COR-L47 (cell line): Measurements from ENCODE around the gene TES.
"Not testable (repeated sequence)": the region's sequence is repeated elsewhere in the genome, so short reads cannot be mapped to it uniquely, and the experiment has no call there.

Source experiments
- DNase-seq: peaks from one replicate; lab custom pipeline; 2025; lab: John Stamatoyannopoulos, UW

Gene TES

DNA sequence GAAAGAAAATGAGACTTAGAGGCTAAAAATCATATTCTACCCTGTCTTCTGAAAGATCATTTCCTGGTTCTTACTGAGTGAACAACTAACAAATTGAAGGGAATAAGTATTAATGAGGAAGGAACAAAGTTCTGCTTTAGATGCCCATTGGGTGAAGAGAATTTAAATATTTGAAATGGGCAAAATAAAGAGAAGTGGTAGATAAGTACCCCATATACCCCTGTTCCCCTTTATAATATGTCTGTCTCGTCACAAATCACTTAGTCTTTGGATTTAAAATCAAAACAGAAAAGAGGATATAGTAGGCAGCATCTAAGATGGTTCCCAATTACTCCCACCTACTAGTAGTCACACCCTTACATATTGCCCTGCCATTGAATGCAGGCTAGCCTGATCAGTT lies 13.2 kb downstream of the TES start:
- no peak for DNase-seq

DNA sequence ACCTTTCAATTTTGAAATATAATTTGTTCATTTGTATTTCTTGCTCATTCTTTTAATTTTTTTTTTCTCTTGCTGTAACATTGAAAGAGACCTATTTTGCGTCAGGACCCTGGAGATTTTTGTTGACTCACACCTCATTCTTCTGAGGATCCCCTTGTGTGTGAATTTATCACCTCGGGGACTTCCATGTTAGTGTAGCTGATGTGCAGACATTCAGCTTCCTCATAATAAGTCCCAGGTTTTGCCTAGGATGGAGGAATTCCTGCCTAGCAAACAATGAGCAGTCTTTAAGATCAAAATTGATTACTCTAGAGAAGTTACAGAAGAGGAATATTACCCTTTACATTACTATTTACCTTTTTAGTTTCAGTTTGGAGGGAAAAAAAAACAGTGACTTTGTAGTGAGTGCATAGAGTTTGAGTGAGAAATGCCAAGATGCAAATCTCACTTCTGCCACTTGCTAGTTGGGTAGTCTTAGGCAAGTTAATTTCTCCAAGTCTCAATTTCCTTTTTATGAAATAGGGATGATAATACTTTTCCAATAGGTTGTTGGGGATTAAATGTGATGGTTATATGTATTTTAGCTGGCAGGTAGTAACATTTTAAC lies 14.3 kb downstream of the TES start:
- no peak for DNase-seq

DNA sequence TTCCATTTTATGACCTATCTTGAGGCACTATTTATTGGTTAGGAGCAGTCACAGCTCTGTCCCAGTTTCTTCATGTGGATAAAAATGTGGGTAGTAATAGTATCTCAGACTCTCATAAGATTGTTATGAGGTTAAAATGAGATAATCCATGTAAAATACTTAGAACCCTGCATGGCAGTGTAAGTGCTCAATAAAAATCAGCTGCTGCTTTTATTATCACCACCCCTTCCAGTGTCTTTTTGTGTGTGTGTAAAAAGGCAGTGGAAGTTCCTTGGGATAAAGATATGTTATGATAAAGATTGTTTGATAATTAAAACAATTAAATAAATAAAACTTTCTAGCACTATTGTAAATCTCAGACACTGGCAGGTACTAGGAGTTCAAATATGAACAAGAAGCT lies 15.5 kb downstream of the TES start:
- DNase-seq, result no peak

DNA sequence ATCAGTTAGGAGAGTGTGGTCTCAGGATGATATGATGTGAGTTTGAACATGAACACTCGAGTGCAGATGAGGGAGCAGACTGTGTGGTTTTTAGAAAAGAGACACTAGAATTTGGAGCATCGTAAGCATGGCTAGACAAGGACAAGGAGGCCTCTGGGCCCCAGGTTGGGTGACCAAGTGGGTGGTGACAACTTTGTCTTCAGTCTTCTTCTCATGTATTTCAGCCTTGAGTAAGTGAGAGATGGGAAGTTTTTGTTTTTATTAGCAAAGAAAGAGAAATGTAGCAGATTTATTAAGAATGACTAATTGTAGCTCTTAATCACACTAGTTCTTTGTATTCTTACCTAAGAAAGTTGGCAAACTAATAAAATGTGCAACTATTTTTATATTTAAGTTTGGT lies 16.3 kb downstream of the TES start:
- no peak for DNase-seq

DNA sequence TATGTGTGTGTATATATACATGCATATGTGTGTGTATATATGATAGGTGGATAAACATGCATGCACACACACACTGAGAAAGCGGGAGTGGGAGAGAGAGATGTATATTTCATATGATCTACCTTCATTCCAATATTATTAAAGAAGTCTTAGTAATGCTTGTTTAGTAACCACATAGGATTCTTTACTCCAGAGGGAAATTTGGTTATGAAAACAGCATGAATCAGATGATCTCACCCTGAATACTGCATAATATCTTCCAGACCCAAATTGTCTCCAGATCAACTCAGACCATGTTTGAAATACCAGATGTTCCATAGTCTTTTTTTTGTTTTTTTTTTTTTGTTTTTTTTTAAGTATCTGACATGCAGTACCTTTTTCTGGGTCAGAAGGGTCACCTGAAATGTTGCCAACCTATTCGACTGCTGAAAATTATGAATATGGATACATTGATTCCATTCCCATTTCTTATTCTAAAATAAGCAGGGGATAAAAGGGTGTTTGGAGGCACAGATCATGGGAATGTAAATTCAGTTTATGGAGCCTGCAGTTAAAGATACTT lies 17.4 kb downstream of the TES start:
- DNase-seq, result no peak

DNA sequence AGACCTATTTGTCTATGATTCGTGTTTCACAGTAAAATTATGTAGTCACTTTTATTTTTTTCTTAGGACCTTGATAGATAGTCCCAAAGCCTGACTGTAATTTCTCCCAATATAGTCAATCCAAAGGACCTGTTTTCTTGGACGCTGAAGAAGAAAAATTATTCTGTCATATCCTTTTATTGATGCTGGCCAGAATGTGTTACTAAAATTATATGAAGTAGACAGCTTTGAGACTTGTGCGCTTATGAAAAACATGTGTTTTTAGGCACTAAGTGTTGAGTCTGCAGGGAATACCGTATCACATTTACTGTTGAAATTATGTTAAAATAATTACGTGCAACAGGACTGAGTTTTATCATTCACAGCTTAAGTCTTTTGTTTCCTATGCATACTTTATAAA lies 17.9 kb downstream of the TES start:
- DNase-seq, result no peak

DNA sequence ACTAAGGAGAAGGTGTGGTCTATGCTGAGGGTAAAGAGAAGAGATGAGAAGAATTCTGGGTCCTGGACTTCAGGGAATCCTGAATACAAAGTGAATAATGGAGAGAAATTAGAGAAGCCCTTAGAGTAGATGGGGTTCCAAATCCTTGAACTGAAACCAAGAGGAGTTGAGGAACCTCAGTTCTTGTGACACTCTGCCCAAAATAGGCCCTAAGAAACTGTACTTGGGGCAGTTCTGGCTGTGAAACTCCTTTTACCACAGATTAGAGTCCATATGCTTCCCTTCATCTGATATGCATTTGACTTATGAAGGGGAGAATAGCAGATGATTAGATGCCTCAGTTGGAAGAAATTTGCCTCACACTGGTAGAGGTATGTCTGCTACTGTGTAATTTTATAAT lies 19.0 kb downstream of the TES start:
- DNase-seq, result no peak

DNA sequence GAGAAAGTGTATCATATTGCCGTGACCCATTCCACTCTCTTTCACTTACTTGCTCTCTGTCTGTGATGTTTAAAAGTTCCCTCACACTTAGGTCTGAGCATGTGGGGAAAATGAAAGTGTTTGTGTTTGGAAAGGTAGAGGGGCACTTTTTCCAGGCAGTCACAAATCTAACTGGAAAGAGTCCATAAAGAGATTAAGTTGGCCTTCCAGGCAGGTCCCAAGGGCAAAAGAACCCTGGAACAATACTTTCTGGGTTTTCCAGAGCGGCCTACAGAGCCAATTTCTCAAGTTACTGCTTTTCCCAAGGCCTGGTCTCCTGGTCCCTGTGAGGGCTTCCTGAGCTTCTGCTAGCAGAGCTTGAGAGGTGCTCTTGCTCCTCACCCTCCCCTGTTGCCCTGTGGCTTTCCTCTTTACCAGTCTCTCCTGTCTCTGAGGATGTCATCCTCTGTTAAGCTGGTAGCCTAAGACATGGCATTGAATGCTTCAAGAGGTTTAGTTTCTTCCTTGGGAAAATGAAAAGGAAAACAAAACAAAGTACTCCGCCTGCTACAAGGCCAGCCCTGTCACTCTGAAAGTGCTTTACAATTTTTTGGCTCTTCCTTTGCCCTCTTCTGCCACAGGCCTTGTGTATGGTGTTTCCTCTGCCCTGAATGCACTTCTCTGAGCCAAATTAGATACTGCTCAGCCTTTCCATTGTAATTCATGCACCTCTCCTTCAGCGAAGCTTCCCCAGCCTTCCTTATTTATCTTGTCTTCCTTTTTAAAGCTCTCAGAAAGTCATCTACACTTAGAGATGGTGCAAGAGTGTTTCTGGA lies 20.1 kb downstream of the TES start:
- no peak for DNase-seq

DNA sequence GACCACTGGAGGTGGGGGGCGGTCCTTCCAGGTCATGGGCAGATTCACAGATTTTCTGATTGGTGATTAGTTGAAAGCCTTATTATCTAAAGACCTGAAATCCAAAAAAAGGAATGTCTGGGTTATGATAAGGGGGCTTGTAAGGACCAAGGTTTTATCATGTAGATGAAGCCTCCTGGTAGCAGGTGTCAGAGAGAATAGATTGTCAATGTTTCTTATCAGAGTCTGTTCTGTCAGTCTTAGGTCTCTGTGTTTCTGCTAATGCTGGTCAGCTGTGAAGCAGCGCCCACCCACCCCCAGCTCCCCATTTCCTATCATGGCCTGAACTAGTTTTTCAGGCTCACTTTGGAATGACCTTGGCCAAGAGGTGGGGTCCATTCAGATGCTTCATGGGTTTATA lies 21.2 kb downstream of the TES start:
- no peak for DNase-seq

DNA sequence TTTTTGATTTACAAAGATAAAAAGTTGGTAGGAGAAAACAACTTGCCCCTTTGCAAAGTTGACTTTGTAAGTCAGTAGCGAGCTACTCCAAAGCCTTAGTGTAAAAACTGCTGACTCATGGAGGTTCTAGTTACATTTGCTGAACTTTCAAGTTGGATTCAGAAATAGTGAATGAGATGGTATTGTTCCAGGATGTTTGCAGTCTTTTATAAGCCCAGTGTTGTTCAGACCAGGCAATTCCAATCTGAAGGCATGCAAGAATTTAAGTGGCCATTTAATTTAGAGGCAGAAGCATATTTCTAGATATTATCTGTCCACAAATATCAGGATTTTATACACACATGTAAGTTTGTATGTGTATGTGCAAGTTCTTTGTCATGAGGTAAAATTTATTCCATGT lies 21.6 kb downstream of the TES start:
- no peak for DNase-seq

DNA sequence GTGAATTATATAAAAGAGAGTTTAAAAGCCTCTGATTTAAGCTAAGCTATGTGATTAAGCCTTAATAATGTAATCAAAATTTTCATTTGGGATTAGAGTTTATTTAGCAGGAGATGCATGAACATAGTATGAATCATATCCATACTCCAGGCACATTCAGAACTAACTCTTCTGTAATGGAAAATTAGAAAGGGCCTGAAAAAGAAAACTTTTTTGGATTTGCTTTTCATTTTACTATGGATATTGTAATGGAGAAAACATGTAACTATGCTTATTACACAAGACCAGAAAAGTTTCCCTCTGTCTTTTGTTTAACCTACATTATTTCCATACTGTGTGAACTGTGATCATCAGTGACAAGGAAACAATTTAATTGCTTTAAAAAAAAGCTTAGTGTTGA lies 22.0 kb downstream of the TES start:
- no peak for DNase-seq

DNA sequence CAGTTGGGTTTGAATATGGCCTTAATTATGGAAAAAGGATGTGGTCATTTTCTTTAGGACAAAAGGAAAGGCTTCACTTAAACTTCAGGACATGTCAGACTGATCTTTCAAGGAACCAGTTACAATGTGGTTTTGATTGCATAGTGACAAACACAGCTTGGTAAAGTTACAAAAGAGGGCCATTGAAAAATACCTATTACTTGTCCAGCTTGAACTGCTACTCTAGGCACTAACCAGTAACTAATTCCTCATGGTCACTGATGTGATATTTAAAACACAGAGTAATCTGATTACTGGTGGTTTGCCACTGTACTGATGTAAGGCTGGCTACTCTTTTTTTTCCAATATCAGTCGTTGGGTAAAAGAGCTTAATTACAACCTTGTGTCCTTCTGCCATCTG lies 22.6 kb downstream of the TES start:
- no peak for DNase-seq

DNA sequence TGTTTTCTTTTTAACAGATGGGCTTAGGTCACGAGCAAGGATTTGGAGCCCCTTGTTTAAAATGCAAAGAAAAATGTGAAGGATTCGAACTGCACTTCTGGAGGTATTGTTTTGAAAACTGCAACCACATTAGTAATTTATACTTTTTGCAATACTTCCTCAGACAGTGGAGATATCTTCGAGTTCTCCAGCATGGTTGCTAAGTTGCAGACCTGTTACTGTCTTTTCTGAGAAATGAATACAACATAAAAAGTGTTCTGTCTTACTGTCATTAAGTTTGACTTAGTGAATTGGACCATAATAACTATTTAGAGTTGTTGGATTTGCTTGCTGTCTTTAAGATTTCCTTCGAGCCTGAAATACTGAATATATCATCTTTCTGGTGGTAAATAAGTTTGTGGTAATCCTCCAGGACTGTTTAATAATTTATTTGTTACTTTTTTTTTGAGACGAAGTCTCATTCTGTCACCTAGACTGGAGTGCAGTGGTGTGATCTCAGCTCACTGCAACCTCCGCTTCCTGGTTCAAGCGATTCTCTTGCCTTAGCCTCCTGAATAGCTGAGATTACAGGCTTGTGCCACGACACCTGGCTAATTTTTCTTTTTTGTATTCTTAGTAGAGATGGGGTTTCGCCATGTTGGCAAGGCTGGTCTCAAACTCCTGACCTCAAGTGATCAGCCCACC lies 24.3 kb downstream of the TES start:
- no peak for DNase-seq

DNA sequence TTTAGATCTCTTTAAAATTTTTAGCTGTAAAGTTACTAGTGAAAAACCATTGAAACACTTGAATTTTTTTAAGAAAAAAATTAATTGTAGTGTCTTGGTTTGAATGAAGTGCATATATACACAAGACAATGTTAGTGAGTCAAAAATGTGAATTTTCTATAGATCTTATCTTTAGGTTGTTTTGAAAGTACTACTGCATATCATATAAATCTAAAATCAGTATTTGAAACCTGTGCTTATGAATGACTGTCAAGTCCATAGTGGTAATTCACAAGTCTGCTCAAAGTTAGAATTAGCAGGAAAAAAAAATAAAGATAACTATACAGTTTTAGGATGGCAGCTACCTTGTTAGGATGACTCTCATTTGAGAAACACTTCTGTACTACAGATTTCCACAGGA lies 25.0 kb downstream of the TES start:
- DNase-seq, result no peak

DNA sequence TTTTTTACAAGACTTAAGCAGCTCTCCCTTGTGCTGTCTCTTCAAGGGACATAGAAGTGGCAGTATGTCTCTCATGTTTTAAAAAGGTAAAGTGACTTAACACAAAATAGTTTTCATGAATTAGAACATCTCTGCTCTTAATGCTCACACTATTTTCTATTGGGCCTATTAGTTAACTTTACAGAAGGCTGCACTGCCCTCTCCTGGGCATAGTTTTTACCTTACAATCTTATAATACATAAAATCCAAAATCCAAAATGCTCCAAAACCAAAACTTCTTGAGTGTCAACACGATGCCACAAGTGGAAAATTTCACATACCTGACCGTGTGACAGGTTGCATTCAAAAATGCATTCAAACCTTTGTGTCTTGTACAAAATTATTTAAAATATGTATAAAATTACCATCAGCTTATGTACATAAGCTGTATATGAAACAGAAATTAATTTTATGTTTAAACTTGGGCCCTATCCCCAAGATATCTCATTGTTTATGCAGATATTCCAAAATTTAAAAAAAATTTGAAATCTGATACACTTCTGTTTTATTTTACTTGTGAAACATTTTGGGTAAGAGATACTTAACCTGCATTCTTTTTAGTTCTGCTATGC lies 25.8 kb downstream of the TES start:
- peak; percentile 51 for DNase-seq

DNA sequence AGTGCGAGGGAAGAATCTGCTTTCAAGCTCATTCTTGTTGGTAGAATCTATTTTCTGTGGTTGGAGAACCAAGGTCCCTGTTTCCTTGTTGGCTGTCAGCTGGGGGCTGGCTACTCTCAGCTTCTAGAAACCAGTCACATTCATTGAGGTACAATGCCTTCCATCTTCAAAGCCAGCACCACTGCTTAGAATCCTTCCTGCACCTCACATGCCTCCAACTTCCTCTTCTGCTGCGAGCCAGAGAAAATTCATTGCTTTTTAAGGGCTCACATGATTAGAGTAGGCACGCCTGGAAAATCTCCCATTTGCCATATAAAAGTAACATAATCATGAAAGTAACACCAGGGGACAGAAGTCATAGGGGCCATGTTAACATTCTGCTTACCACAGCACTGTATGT lies 28.7 kb downstream of the TES start:
- DNase-seq, result no peak

DNA sequence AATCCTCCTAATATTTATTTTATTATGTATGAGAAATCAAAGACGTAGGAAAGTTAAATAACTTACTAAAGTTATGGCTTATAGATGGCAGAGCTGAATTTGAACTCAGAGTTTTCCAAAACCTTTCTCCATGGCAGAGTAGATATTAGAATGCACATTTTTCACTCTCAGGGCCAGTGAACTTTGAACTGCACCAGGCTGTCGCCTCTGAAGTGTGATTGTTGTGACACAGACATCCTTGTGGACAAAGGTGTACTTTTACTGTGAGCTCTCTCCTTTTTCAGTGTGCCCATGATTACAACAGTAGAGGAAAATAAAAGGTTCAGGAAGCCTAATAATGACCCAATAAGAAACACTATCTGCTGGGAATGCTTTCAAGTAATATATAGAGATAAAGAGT lies 29.1 kb downstream of the TES start:
- no peak for DNase-seq

DNA sequence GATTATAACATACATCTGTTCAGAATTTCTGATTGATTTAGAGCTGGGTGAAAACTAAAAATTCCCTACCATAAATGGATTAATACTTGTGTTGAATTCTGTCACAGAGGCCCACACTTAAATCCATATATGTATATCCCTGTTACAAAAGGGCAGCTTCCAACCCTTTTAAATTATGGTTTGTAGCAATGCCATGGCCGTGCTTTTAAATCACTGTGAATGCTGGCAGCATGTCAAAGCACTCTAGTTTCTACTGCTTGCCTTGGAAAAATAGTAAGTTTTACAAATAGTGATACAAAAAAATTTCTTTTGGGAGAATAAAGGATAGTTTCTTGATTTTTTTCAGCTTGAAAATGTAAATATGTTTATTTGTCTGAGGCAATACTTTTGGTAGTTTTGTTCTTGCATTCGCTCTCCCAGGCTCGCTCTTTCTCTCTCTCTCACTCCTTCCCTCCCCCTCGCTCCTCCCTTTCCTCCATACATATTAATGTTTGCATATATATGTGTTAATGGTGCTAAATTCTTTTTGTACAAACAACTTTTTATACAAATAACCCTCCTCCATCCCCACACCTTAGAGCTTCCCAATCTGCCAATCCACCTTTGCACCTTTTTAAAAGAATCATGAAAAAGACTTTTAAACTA lies 29.8 kb downstream of the TES start:
- DNase-seq, result no peak

DNA sequence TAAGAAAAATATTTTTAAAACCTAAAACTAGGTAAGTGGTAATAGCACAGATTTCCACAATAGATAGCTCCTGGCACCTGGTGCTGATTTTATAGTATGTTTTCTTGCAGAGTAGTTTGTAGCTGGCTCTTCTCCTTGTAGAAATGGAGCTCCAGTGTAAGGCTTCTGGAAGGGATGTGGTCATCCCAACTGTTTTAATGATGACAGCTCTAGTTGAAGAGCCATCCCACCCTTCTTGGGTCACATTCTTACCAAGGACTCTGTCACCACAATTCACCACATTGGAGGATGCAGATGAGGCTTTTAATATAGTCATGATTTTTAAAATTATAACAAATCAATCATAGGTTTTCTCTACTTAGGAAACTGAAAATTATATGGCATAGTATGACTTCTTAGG lies 31.0 kb downstream of the TES start:
- no peak for DNase-seq

DNA sequence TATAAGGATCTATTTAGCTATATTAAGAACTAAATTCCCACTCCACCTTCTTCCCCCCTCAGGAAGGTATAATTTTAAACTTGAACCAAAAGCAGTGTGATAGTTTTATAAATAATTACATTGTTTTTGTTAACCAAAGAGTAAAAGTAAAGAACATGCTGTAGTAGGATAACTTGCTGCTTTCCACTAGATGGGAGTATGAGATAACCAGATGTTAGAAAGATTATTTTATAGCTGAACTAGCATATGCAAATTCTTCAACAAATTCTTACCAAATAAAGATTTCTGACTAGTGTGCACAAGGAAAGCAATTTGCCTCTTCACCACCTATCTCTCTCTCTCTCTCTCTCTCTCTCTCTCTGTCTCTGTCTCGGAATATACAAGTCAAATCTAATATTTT lies 31.8 kb downstream of the TES start:
- no peak for DNase-seq

DNA sequence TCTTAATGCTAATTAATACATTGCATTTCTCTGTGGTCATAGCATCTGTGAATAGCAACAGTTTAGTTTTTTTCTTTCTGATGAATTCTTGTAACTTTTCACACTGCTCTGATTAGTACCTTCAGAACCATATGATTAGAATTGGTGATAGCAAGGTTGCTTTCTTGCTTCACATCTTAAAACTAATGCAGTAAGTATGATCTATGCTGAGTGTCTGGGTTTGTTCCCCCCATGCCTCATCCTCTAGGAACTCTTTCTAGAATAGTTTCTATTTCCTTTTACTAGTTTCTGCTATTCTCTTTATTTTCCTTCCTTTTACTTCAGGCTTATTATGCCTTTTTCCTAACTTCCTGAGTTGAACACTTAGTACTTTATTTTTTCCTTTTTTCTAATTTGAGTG lies 32.4 kb downstream of the TES start:
- DNase-seq, result no peak

DNA sequence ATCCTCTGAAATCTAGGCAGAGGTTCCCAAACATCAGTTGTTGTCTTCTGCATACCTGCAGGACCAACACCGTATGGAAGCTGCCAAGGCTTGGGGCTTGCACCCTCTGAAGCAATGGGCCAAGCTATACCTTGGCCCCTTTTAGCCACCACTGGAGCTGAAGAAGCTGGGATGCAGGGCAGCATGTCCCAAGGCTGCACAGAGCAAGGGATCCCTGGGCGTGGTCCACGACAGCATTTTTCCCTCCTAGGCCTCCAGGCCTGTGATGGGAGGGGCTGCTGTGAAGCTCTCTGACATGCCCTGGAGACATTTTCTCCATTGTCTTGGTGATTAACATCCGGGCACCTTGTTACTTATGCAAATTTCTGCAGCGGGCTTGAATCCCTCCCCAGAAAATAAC lies 34.5 kb downstream of the TES start:
- DNase-seq, result not testable (repeated sequence)
